Panc1 (cell line): ENCODE data around the gene RPL7A.

ENCODE experiments used
- CTCF ChIP-seq: fragments of 450-650 bp; IDR thresholded peaks from 2 replicates; pipeline ENCODE4 v1.5.1; 2017; ENCODE audit warnings: mild to moderate bottlenecking
- POLR2AphosphoS5 ChIP-seq: IDR thresholded peaks from 2 replicates; pipeline ENCODE4 v1.6.1; 2012; ENCODE audit warnings: mild to moderate bottlenecking, low read depth, low read length, moderate library complexity
- REST ChIP-seq, 2 experiments: IDR thresholded peaks; 2 replicates each; pipeline ENCODE4 v1.6.1; 2011 to 2012; ENCODE audit warnings: low read depth in 2 of 2, control low read depth in 1 of 2, low read length in 1 of 2, mild to moderate bottlenecking in 1 of 2, moderate library complexity in 1 of 2; ENCODE audit not compliant: insufficient read depth in 1 of 2
- SIN3A ChIP-seq: IDR thresholded peaks from 2 replicates; pipeline ENCODE4 v1.6.1; 2012; ENCODE audit warnings: low read depth, mild to moderate bottlenecking, low read length, moderate library complexity, borderline replicate concordance; ENCODE audit not compliant: insufficient read depth

- no peak for TF ChIP-seq CTCF
- no peak for TF ChIP-seq POLR2AphosphoS5
- no peak for TF ChIP-seq REST (IDR thresholded peaks at IDR 0.05; ENCODE audit: insufficient read depth in 1 of 2, low read depth in 2 of 2, low read length in 1 of 2)
- TF ChIP-seq SIN3A, result no peak
These were observed 45.4 kb downstream of the RPL7A start for GRCh38 chr9:133393399-133393798.
